GM12891 (cell line): ENCODE data around the gene NAPB.

Experiments used
- PAX5 ChIP-seq: IDR thresholded peaks from 2 replicates; pipeline ENCODE4 v1.6.1; 2011; ENCODE audit warnings: low read length, moderate library complexity, mild to moderate bottlenecking; ENCODE audit not compliant: insufficient read depth, severe bottlenecking
- POLR2A ChIP-seq: IDR thresholded peaks from 2 replicates; pipeline ENCODE4 v1.6.1; 2011; ENCODE audit warnings: low read depth, low read length, control low read depth
- POLR2AphosphoS5 ChIP-seq: IDR thresholded peaks from 2 replicates; pipeline ENCODE4 v1.6.1; 2011; ENCODE audit warnings: low read depth, low read length, control low read depth
- TAF1 ChIP-seq: IDR thresholded peaks from 2 replicates; pipeline ENCODE4 v1.6.1; 2011; ENCODE audit warnings: low read depth, low read length, control low read depth

DNA sequence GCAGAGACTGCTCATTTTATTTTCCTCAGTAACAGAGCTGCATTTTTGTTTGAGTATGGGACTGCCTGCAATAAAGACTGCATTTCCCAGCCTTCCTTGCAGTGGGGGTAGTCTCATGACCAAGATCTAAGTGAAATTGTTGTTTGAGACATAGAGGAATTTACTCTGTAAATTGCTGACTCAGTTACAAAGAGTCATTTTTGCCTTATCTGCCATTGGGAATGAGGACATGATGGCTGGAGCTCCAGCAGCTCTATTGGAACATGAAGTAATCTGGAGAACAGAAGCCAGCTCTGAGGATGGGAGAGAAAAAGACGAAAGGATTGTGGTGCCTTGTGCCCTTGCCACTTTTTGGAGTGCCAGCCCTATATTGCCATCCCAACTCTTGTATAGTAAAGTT lies 33.5 kb upstream of the NAPB start:
- TF ChIP-seq POLR2A, result no peak
- no peak for TF ChIP-seq POLR2AphosphoS5
- TF ChIP-seq PAX5, result no peak
- TF ChIP-seq TAF1, result no peak
